GM19455 (cell line): ENCODE results near the gene CYBC1.

Source experiments
- ATAC-seq: cut with Tn5 transposase; IDR thresholded peaks from one replicate; pipeline ENCODE4 v1.9.1; 2021; ENCODE audit not compliant: unreplicated experiment

CYBC1 gene

GRCh38 chr17:82450357-82451106 is at the start of gene CYBC1:
Gene CYBC1 (minus strand): TSS chr17:82450752. CDS start chr17:82449254, 1,498 bp downstream.
- peak; percentile 57 for ATAC-seq

- ATAC-seq = no peak
These were observed 47.2 kb upstream of the CYBC1 start for GRCh38 chr17:82497483-82498405.

GRCh38 chr17:82496529-82497434 is 46.2 kb upstream of the CYBC1 start:
- ATAC-seq = peak; percentile 42

GRCh38 chr17:82495844-82496528 is 45.4 kb upstream of the CYBC1 start:
- no peak for ATAC-seq

- peak; percentile 54 for ATAC-seq
These were observed 43.9 kb upstream of the CYBC1 start for GRCh38 chr17:82494236-82495055.

GRCh38 chr17:82493226-82493781 is 42.8 kb upstream of the CYBC1 start:
- ATAC-seq = no peak

GRCh38 chr17:82492643-82493225 is 42.2 kb upstream of the CYBC1 start:
- ATAC-seq = no peak

GRCh38 chr17:82491533-82491932 is 41.0 kb upstream of the CYBC1 start:
- no peak for ATAC-seq

- ATAC-seq = no peak
These were observed 40.6 kb upstream of the CYBC1 start for GRCh38 chr17:82491196-82491530.

GRCh38 chr17:82490512-82491195 is 40.1 kb upstream of the CYBC1 start:
- no peak for ATAC-seq

GRCh38 chr17:82489851-82490511 is 39.4 kb upstream of the CYBC1 start:
- no peak for ATAC-seq

GRCh38 chr17:82489117-82489516 is 38.6 kb upstream of the CYBC1 start:
- ATAC-seq = no peak

GRCh38 chr17:82487910-82488309 is 37.4 kb upstream of the CYBC1 start:
- ATAC-seq = no peak

GRCh38 chr17:82486231-82487094 is 35.9 kb upstream of the CYBC1 start:
- no peak for ATAC-seq

- ATAC-seq = no peak
These were observed 33.3 kb upstream of the CYBC1 start for GRCh38 chr17:82483836-82484235.

GRCh38 chr17:82483204-82483660 is 32.7 kb upstream of the CYBC1 start:
- ATAC-seq = no peak

- no peak for ATAC-seq
These were observed 29.8 kb upstream of the CYBC1 start for GRCh38 chr17:82480318-82480717.
